Activated naive CD4-positive, alpha-beta T cell treated with anti-CD3 and anti-CD28 coated beads, Interleukin-2, amount 50 U/mL, for 72 hours (primary cell): ENCODE measurements around the gene NPIPA1. TPM values are rescaled to one million over a fixed set of nuclear protein-coding genes. Genes with fewer than 3 reads are reported as not detected.
A peak's percentile ranks its signal among the peaks of the same experiment; 100 is the strongest.
"Not testable (repeated sequence)": the region's sequence is repeated elsewhere in the genome, so short reads cannot be mapped to it uniquely, and the experiment has no call there.

Experiments
- ATAC-seq, 2 donors: fragments of 150-1000 bp; cut with Tn5 transposase; 2 replicates each; pipeline ENCODE4 v1.10.0; 2021; ENCODE audit warnings: mild to moderate bottlenecking in 2 of 2, moderate library complexity in 2 of 2
- DNase-seq, 2 donors: peaks; one replicate each; pipeline ENCODE4 v3.0.0; 2021 to 2022; ENCODE audit warnings: low spot score in 2 of 2
- H3K27ac Mint-ChIP-seq, 2 donors: one replicate each; pipeline ENCODE4 v1.8.0; 2022; ENCODE audit warnings: mild to moderate bottlenecking in 2 of 2, mixed read lengths in 2 of 2
- H3K36me3 Mint-ChIP-seq, 2 donors: one replicate each; pipeline ENCODE4 v1.8.0; 2022; ENCODE audit warnings: mixed read lengths in 2 of 2
- H3K9me3 Mint-ChIP-seq, 2 donors: one replicate each; pipeline ENCODE4 v1.8.0; 2022; ENCODE audit warnings: mixed read lengths in 2 of 2
- total RNA-seq, 2 donors: library from RNA; stranded (reverse); gene quantifications; one replicate each; pipeline ENCODE4 v1.2.3, GENCODE V29; 2022

Gene NPIPA1
- total RNA-seq, 2 donors from 2014 or later: 85.7 to 106 TPM

GRCh38 chr16:14923394-14924088 lies 13.7 kb upstream of the NPIPA1 start:
- H3K36me3 Mint-ChIP-seq, ATAC-seq, H3K9me3 Mint-ChIP-seq, H3K27ac Mint-ChIP-seq: not testable (repeated sequence)
- DNase-seq: peak in 1 of 2 donors; percentile 38

DNA sequence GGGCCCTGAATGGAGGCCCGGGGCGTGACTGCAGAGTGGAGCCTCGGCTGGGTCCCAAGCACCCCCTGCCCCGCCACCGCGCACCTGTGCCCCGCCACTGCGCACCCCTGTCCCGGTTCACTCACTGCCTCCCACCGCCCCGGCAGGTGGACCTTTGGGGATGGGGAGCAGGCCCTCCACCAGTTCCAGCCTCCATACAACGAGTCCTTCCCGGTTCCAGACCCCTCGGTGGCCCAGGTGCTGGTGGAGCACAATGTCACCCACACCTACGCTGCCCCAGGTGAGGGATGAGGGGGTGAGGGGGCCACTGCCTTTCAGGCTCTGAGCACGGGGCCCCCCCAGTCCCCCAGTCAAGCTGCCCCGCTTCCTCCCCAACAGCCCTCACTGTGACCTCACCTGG lies 12.9 kb upstream of the NPIPA1 start:
- peak in 1 of 2 donors; percentile 50 for DNase-seq
- not testable (repeated sequence) for H3K9me3 Mint-ChIP-seq, ATAC-seq

GRCh38 chr16:14924982-14925381 lies 12.3 kb upstream of the NPIPA1 start:
- peak in 1 of 2 donors; percentile 3 for DNase-seq
- H3K9me3 Mint-ChIP-seq, H3K36me3 Mint-ChIP-seq, H3K27ac Mint-ChIP-seq, ATAC-seq: not testable (repeated sequence)

More for the DNA sequence above, 12.9 kb upstream of the NPIPA1 start:
- H3K36me3 Mint-ChIP-seq, H3K27ac Mint-ChIP-seq: not testable (repeated sequence)

GRCh38 chr16:14928064-14928714 lies 9.1 kb upstream of the NPIPA1 start:
- ATAC-seq (peak in 1 of 2 donors; percentile 47), DNase-seq (peak in 1 of 2 donors; percentile 55)
- not testable (repeated sequence) for H3K36me3 Mint-ChIP-seq, H3K9me3 Mint-ChIP-seq
- peak overlapping the region; percentile 66 to 75 for H3K27ac Mint-ChIP-seq

- H3K27ac Mint-ChIP-seq, H3K36me3 Mint-ChIP-seq, H3K9me3 Mint-ChIP-seq, ATAC-seq, DNase-seq: not testable (repeated sequence)
These were observed 8.1 kb upstream of the NPIPA1 start for GRCh38 chr16:14929176-14929575.

GRCh38 chr16:14930246-14930645 lies 7.0 kb upstream of the NPIPA1 start:
- ATAC-seq, H3K27ac Mint-ChIP-seq, DNase-seq, H3K36me3 Mint-ChIP-seq, H3K9me3 Mint-ChIP-seq: not testable (repeated sequence)

- not testable (repeated sequence) for H3K9me3 Mint-ChIP-seq, H3K27ac Mint-ChIP-seq, H3K36me3 Mint-ChIP-seq, DNase-seq, ATAC-seq
These were observed 6.3 kb upstream of the NPIPA1 start for GRCh38 chr16:14930971-14931370.

- not testable (repeated sequence) for ATAC-seq, H3K9me3 Mint-ChIP-seq, H3K36me3 Mint-ChIP-seq, DNase-seq, H3K27ac Mint-ChIP-seq
These were observed 4.5 kb upstream of the NPIPA1 start for GRCh38 chr16:14932581-14933375.

DNA sequence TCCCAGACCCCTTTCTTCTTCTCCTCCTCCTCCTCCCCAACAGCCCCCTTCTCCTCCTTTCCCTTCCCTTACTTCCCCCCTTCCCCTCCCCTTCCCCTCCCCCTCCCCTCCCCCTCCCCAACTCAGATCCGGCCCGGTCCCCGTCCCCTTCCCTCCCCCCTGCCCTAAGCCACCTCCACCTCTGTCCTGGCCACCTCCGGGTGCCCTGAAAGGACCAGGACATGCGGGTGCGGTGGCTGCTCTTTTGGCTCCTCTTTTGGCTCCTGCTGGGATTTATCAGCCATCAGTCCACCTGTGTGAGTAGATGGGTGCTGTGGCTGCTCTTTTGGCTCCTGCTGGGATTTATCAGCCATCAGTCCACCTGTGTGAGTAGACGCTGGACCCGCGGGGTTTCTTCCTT lies 751 bp downstream of the NPIPA1 start:
- not testable (repeated sequence) for H3K27ac Mint-ChIP-seq, H3K9me3 Mint-ChIP-seq, ATAC-seq, H3K36me3 Mint-ChIP-seq, DNase-seq

GRCh38 chr16:14942686-14943085 lies 5.4 kb downstream of the NPIPA1 start:
- not testable (repeated sequence) for H3K36me3 Mint-ChIP-seq, H3K9me3 Mint-ChIP-seq, H3K27ac Mint-ChIP-seq, ATAC-seq, DNase-seq

- H3K27ac Mint-ChIP-seq: no peak overlapping the region
- no peaks in the 10 kb centered on the region for H3K9me3 Mint-ChIP-seq
- DNase-seq (no peak), ATAC-seq (no peak)
- no peaks in the 10 kb centered on the region for H3K36me3 Mint-ChIP-seq
These were observed 18.4 kb downstream of the NPIPA1 start for GRCh38 chr16:14955546-14956231.

GRCh38 chr16:14957576-14958322 lies 20.5 kb downstream of the NPIPA1 start:
- H3K9me3 Mint-ChIP-seq: no peaks in the 10 kb centered on the region
- DNase-seq (no peak), ATAC-seq (no peak)
- no peaks in the 10 kb centered on the region for H3K36me3 Mint-ChIP-seq
- no peak overlapping the region for H3K27ac Mint-ChIP-seq

- H3K9me3 Mint-ChIP-seq: no peaks in the 10 kb centered on the region
These were observed 21.0 kb downstream of the NPIPA1 start for GRCh38 chr16:14958323-14958600.

DNA sequence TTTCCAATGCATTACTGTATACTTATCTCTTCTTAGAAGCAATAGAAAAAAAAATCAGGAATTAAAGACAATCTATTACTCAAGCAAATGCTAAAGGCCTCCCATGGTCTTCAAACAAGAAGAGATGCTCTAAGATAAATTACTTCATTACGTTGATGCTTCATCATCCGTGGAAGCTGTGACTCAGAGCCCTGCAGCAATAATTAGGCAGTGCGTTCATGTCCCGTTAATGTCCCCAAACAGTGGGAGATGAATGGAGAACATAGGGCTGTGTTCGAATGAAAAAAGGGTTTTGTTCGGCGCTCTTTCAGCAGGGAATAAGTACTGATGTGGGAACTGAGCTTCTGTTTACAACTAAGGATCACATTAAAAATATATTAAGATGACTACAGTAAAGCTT lies 21.7 kb downstream of the NPIPA1 start:
- no peaks in the 10 kb centered on the region for H3K36me3 Mint-ChIP-seq
- ATAC-seq (no peak), DNase-seq (no peak)
- H3K27ac Mint-ChIP-seq: no peak overlapping the region
- H3K9me3 Mint-ChIP-seq: no peaks in the 10 kb centered on the region

More at GRCh38 chr16:14958323-14958600, 21.0 kb downstream of the NPIPA1 start:
- Mint-ChIP-seq H3K27ac (no peak overlapping the region), H3K36me3 (no peaks in the 10 kb centered on the region)
- no peak for DNase-seq
- no peak for ATAC-seq

DNA sequence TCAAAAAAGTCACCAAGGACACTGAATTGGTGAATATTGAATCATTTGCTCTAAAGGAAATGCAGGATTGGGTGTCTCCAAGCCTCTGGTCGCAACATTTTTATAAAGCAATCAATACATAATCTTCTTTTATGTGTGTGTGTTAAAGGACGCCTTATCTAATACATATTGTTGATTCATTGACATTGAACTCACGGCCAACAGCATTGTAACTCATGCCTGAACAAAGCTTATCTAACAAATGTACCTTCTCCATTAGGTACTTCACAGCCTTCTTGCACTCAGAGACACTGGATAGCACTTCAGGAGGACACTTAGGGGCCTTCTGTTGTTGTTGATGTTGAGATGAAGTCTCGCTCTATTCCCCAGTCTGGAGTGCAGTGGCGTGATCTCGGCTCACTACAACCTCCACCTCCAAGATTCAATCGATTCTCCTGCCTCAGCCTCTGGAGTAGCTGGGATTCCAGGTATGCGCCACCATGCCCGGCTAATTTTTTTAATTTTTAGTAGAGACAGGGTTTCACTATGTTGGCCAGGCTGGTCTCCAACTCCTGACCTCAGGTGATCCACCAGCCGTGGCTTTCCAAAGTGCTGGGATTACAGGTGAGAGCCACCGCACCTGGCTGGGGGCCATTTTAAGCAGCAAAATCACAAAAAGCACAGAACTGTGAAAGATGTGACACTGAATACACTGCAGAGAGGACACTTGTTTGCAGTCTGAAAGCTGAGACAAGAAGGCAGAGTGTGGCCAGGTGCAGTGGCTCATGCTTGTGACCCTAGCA lies 24.4 kb downstream of the NPIPA1 start:
- H3K27ac Mint-ChIP-seq: no peak overlapping the region
- no peaks in the 10 kb centered on the region for H3K9me3 Mint-ChIP-seq
- DNase-seq (no peak), ATAC-seq (no peak)
- no peaks in the 10 kb centered on the region for H3K36me3 Mint-ChIP-seq
